HL-60 (cell line): Measurements from ENCODE around the gene IL17C.

Experiments
- DNase-seq, 2 experiments: peaks; one replicate each; pipeline ENCODE4 v3.0.0-alpha.2; 2010 to 2020; ENCODE audit warnings: low read depth in 1 of 2, low spot score in 1 of 2
- H3K27ac ChIP-seq: fragments of 250-450 bp; sonication (Bioruptor Pico); replicated peaks from 2 replicates; pipeline ENCODE4 v1.5.1; 2020; ENCODE audit warnings: mild to moderate bottlenecking, moderate library complexity
- H3K27me3 ChIP-seq: fragments of 250-450 bp; sonication (Bioruptor Pico); 2 replicates; pipeline ENCODE4 v1.5.1; 2021; ENCODE audit warnings: mild to moderate bottlenecking, moderate library complexity; ENCODE audit not compliant: insufficient read depth, poor library complexity, severe bottlenecking
- H3K4me3 ChIP-seq: replicated peaks from 2 replicates; pipeline ENCODE4 v1.5.1; 2011; ENCODE audit warnings: mild to moderate bottlenecking, control low read depth, low read length; ENCODE audit not compliant: insufficient read depth
- CTCF ChIP-seq: IDR thresholded peaks from one replicate; pipeline ENCODE4 v1.5.1; 2011; ENCODE audit warnings: low read length, control low read depth, inconsistent platforms; ENCODE audit not compliant: insufficient read depth
- GABPA ChIP-seq: IDR thresholded peaks from 2 replicates; pipeline ENCODE4 v1.6.1; 2012; ENCODE audit warnings: low read depth
- POLR2AphosphoS5 ChIP-seq: IDR thresholded peaks from 2 replicates; pipeline ENCODE4 v1.6.1; 2012; ENCODE audit warnings: low read depth
- REST ChIP-seq: IDR thresholded peaks from 2 replicates; pipeline ENCODE4 v1.6.1; 2012; ENCODE audit warnings: low read depth; ENCODE audit not compliant: insufficient replicate concordance
- SPI1 ChIP-seq: IDR thresholded peaks from 2 replicates; pipeline ENCODE4 v1.6.1; 2012; ENCODE audit warnings: low read depth, mild to moderate bottlenecking, borderline replicate concordance

The IL17C gene

GRCh38 chr16:88631920-88632586 lies 6.3 kb upstream of the IL17C start:
- TF ChIP-seq REST (no peak), GABPA (no peak), SPI1 (no peak), POLR2AphosphoS5 (no peak), CTCF (no peak)
- DNase-seq, result no peak
- Histone ChIP-seq H3K4me3 (no peak overlapping the region), H3K27me3 (no peaks in the 10 kb centered on the region), H3K27ac (no peak overlapping the region)

GRCh38 chr16:88632587-88632930 lies 5.8 kb upstream of the IL17C start:
- no peak for DNase-seq
- Histone ChIP-seq H3K4me3 (no peak overlapping the region), H3K27me3 (no peaks in the 10 kb centered on the region), H3K27ac (no peak overlapping the region)
- TF ChIP-seq SPI1 (no peak), POLR2AphosphoS5 (no peak), REST (no peak), GABPA (no peak), CTCF (no peak)

- Histone ChIP-seq H3K4me3 (peak overlapping the region; percentile 30), H3K27me3 (no peaks in the 10 kb centered on the region), H3K27ac (no peak overlapping the region)
- DNase-seq, result peak in 1 of 2 experiments; percentile 28
- TF ChIP-seq SPI1 (no peak), GABPA (no peak), CTCF (no peak), POLR2AphosphoS5 (no peak), REST (no peak)
Measured at GRCh38 chr16:88633684-88634140, 4.7 kb upstream of the IL17C start.
